Measurements from ENCODE around the gene RNF146.

GRCh38 chr6:127273499-127273898, 6.8 kb downstream of the RNF146 start:
- no peak for TF ChIP-seq CTCF (IDR thresholded peaks at IDR 0.05)
- no peak for TF ChIP-seq POLR2A (IDR thresholded peaks at IDR 0.05)
